Stimulated activated memory B cell treated with anti-CD40 and anti-IgM and Interleukin-4, amounts not matched to agents 10 μg/mL and 1 μg/mL and 100 μg/mL, for 72 hours (primary cell): ENCODE data around the gene NLGN2.

Experiments
- ATAC-seq: fragments of 150-1000 bp; cut with Tn5 transposase; 2 replicates; pipeline ENCODE4 v1.10.0; 2021
- H3K27ac Mint-ChIP-seq: one replicate; pipeline ENCODE4 v1.8.0; 2022; ENCODE audit warnings: mild to moderate bottlenecking, mixed read lengths
- H3K27me3 Mint-ChIP-seq: one replicate; pipeline ENCODE4 v1.8.0; 2022; ENCODE audit warnings: mixed read lengths
- H3K36me3 Mint-ChIP-seq: one replicate; pipeline ENCODE4 v1.8.0; 2022; ENCODE audit warnings: mixed read lengths
- H3K4me1 Mint-ChIP-seq: one replicate; pipeline ENCODE4 v1.8.0; 2022; ENCODE audit warnings: mixed read lengths
- H3K4me3 Mint-ChIP-seq: one replicate; pipeline ENCODE4 v1.8.0; 2022; ENCODE audit warnings: mild to moderate bottlenecking, moderate library complexity, mixed read lengths
- H3K9me3 Mint-ChIP-seq: one replicate; pipeline ENCODE4 v1.8.0; 2022; ENCODE audit warnings: mixed read lengths

The NLGN2 gene

DNA sequence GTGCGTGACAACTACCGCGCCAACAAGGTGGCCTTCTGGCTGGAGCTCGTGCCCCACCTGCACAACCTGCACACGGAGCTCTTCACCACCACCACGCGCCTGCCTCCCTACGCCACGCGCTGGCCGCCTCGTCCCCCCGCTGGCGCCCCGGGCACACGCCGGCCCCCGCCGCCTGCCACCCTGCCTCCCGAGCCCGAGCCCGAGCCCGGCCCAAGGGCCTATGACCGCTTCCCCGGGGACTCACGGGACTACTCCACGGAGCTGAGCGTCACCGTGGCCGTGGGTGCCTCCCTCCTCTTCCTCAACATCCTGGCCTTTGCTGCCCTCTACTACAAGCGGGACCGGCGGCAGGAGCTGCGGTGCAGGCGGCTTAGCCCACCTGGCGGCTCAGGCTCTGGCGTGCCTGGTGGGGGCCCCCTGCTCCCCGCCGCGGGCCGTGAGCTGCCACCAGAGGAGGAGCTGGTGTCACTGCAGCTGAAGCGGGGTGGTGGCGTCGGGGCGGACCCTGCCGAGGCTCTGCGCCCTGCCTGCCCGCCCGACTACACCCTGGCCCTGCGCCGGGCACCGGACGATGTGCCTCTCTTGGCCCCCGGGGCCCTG is 9.5 kb downstream of the NLGN2 start:
- H3K27ac Mint-ChIP-seq = no peak overlapping the region
- ATAC-seq = peak; percentile 39
- peaks cover 18% of the 10 kb centered on the region for H3K27me3 Mint-ChIP-seq
- H3K4me3 Mint-ChIP-seq = no peak overlapping the region
- no peaks in the 10 kb centered on the region for H3K4me1 Mint-ChIP-seq
- no peaks in the 10 kb centered on the region for H3K9me3 Mint-ChIP-seq
- no peaks in the 10 kb centered on the region for H3K36me3 Mint-ChIP-seq

DNA sequence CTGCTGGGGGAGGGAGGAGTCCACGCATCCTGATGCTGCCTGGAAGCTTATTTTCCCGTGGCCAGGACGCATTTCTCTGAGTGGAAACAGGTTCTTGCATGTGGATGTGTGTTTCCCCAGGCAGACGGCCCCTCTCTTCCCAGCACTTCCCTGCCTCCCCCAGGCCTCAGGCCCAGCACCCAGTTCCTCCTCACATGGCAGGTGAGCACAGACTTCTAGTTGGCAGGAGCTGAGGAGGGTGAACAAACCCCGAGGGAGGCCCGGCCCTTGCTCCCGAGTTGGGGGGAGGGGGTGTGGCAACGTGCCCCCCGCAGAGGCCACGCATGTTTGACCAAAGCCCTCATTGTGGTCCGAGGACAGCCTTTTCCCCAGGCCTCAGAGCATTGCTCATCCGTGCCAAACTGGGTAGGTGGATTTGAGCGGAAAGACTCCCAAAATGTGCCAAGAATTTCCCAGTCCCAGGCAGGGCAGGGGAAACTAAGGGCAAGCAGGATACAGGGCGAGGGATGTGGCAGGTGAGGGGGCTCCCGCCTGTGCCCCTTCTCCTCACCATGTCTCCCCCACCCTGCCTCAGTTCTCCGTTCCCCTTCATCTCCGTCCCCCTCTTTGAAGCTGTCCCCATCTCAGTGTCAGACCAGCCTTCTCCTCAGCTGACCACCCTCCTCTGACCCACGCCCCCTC is 11.0 kb downstream of the NLGN2 start:
- Mint-ChIP-seq H3K27ac (no peak overlapping the region), H3K9me3 (no peaks in the 10 kb centered on the region), H3K4me1 (no peaks in the 10 kb centered on the region), H3K4me3 (no peak overlapping the region), H3K36me3 (no peaks in the 10 kb centered on the region), H3K27me3 (peaks cover 18% of the 10 kb centered on the region)
- no peak for ATAC-seq

- no peak for ATAC-seq
- H3K4me3 Mint-ChIP-seq = no peak within 1 kb of the TSS
- no peak within 1 kb of the TSS for H3K27ac Mint-ChIP-seq
- H3K9me3 Mint-ChIP-seq = no peaks in the 10 kb centered on the region
- no peaks in the 10 kb centered on the region for H3K4me1 Mint-ChIP-seq
- no peaks in the 10 kb centered on the region for H3K36me3 Mint-ChIP-seq
- peaks cover 18% of the 10 kb centered on the region for H3K27me3 Mint-ChIP-seq
Observed at GRCh38 chr17:7419819-7420610, 12.4 kb downstream of the NLGN2 start, which contains the start of gene SPEM1. Gene SPEM1, plus strand, starts transcription at chr17:7420324. Its CDS starts 61 bp downstream, at chr17:7420385.

GRCh38 chr17:7421186-7421585 is 13.5 kb downstream of the NLGN2 start:
- no peak overlapping the region for H3K4me3 Mint-ChIP-seq
- ATAC-seq = no peak
- H3K9me3 Mint-ChIP-seq = no peaks in the 10 kb centered on the region
- peaks cover 18% of the 10 kb centered on the region for H3K27me3 Mint-ChIP-seq
- H3K27ac Mint-ChIP-seq = no peak overlapping the region
- no peaks in the 10 kb centered on the region for H3K36me3 Mint-ChIP-seq
- H3K4me1 Mint-ChIP-seq = no peaks in the 10 kb centered on the region

- no peaks in the 10 kb centered on the region for H3K9me3 Mint-ChIP-seq
- H3K27me3 Mint-ChIP-seq = peaks cover 13% of the 10 kb centered on the region
- no peaks in the 10 kb centered on the region for H3K4me1 Mint-ChIP-seq
- no peak overlapping the region for H3K27ac Mint-ChIP-seq
- no peaks in the 10 kb centered on the region for H3K36me3 Mint-ChIP-seq
- H3K4me3 Mint-ChIP-seq = no peak overlapping the region
- ATAC-seq = no peak
Observed at GRCh38 chr17:7423679-7424078, 16.0 kb downstream of the NLGN2 start.

DNA sequence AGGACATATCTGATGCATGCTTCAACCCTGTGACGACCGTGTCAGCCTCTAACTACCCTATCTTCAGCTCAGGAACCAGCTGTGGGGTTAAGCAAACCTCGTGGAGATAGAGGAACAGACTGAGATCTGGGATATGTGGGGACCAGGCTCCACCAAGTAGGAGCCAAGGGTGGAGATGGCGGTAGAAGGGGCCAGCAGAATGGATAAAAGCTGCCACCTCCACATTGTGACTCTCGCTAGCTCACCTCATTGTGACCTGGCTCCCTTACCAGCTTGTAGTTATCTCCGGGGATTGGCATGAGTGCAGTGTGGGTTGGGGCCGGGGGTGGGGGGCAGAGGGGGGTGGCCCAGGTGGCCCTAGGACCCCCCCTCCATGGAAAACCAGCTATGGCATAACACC is 17.7 kb downstream of the NLGN2 start, which contains the start of gene SPEM2:
TSS of gene SPEM2 (plus strand) at position 301 of the 400 bp plus-strand sequence. CDS start at position 374, 73 bp downstream.
- Mint-ChIP-seq H3K27ac (no peak within 1 kb of the TSS), H3K9me3 (no peaks in the 10 kb centered on the region), H3K27me3 (no peaks in the 10 kb centered on the region), H3K4me1 (no peaks in the 10 kb centered on the region), H3K4me3 (no peak within 1 kb of the TSS), H3K36me3 (no peaks in the 10 kb centered on the region)
- no peak for ATAC-seq

DNA sequence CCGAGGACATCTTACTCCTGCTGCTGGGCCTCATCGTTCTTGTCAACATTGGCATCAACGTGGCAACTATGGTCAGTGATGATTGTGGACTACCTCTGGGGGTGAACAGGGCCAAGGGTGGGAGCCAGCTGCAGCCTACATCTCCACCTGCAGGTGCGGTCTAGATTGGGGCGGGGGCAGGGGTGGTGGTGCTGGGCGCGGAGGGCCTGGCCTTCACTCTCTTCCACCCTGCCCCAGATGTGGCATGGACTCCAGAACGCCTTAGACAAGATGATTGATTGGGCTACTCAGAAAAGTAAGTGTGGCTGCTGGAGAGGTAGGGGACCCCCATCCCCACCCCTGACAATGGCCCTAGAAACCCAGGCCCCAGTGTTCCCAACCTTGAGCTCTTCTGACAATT is 18.1 kb downstream of the NLGN2 start:
- no peaks in the 10 kb centered on the region for H3K27me3 Mint-ChIP-seq
- H3K36me3 Mint-ChIP-seq = no peaks in the 10 kb centered on the region
- H3K4me3 Mint-ChIP-seq = no peak overlapping the region
- no peak for ATAC-seq
- H3K9me3 Mint-ChIP-seq = no peaks in the 10 kb centered on the region
- no peak overlapping the region for H3K27ac Mint-ChIP-seq
- no peaks in the 10 kb centered on the region for H3K4me1 Mint-ChIP-seq

DNA sequence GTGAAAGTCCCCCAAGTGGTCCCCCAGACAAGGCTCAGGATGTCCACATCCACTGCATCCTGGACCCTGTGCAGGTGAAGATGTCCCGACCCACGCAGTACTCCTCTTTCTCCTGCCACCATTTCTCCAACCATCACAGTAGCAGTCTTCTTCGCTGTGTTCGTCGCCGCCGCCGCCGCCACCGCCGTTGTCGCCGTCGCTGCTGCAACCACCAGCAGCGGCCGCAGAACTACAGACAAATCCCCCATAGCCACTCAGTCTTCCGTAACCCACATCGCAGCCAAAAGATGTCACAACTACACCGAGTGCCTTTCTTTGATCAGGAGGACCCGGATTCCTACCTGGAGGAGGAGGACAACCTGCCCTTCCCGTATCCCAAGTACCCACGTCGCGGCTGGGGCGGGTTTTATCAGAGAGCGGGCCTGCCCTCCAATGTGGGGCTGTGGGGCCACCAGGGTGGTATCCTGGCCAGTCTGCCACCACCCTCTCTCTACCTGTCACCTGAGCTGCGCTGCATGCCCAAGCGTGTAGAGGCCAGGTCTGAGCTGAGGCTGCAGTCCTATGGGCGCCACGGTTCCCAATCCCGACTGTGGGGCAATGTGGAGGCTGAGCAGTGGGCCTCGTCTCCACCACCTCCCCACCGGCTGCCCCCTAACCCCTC is 18.7 kb downstream of the NLGN2 start:
- Mint-ChIP-seq H3K4me3 (no peak overlapping the region), H3K27ac (no peak overlapping the region), H3K9me3 (no peaks in the 10 kb centered on the region), H3K27me3 (no peaks in the 10 kb centered on the region), H3K36me3 (no peaks in the 10 kb centered on the region), H3K4me1 (no peaks in the 10 kb centered on the region)
- no peak for ATAC-seq

- Mint-ChIP-seq H3K4me1 (no peaks in the 10 kb centered on the region), H3K27me3 (no peaks in the 10 kb centered on the region), H3K36me3 (no peaks in the 10 kb centered on the region), H3K4me3 (no peak overlapping the region), H3K27ac (no peak overlapping the region), H3K9me3 (no peaks in the 10 kb centered on the region)
- ATAC-seq = no peak
Observed at GRCh38 chr17:7426896-7427489, 19.3 kb downstream of the NLGN2 start.

GRCh38 chr17:7427549-7427948 is 19.9 kb downstream of the NLGN2 start:
- Mint-ChIP-seq H3K4me3 (no peak overlapping the region), H3K4me1 (no peaks in the 10 kb centered on the region), H3K36me3 (no peaks in the 10 kb centered on the region), H3K9me3 (no peaks in the 10 kb centered on the region), H3K27ac (no peak overlapping the region), H3K27me3 (no peaks in the 10 kb centered on the region)
- no peak for ATAC-seq

DNA sequence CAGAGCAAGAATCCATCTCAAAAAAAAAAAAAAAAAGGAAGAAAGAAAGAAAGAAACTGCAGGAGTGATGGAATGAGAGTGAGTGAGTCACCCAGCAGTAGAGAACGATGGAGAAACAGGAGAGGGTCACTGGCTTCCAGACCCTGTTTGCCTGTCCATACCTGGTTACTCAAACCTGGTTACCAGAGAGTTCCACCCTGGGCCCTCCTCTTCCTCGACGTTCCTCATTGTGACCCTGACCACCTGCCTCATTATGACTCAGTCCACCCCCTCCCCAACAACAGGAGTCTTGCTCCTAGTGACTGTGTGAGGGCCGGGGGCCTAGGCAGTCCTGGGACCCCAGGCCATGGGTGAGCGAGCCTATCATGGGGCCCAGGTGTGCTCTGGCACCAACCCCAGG is 20.9 kb downstream of the NLGN2 start, which contains the start of gene SPEM3:
TSS of gene SPEM3 (plus strand) at position 301 of the 400 bp plus-strand sequence. CDS start at position 347, 46 bp downstream.
- H3K9me3 Mint-ChIP-seq = no peaks in the 10 kb centered on the region
- H3K4me1 Mint-ChIP-seq = no peaks in the 10 kb centered on the region
- H3K27me3 Mint-ChIP-seq = no peaks in the 10 kb centered on the region
- ATAC-seq = no peak
- no peak within 1 kb of the TSS for H3K27ac Mint-ChIP-seq
- H3K36me3 Mint-ChIP-seq = no peaks in the 10 kb centered on the region
- H3K4me3 Mint-ChIP-seq = no peak within 1 kb of the TSS

DNA sequence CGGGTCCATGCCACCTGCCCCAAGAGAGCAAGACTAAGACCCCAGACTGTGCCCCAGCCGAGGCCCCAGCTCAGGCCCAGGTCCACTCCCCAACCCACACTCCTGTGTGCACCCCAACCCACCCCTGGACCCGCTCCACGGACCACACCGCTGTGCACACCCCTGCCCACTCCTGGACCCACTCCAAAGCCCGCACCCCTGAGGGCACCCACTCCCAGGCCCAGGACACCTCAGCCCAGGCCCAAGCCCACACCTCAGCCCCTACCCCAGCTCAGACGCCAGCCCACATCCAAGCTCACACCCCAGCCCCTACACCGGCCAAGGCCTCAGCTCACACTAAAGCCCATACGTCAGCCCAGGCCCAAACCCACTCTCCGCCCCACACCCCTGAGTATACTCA is 22.1 kb downstream of the NLGN2 start:
- Mint-ChIP-seq H3K9me3 (no peaks in the 10 kb centered on the region), H3K4me3 (no peak overlapping the region), H3K36me3 (no peaks in the 10 kb centered on the region), H3K27me3 (no peaks in the 10 kb centered on the region), H3K27ac (no peak overlapping the region), H3K4me1 (no peaks in the 10 kb centered on the region)
- ATAC-seq = peak; percentile 15

DNA sequence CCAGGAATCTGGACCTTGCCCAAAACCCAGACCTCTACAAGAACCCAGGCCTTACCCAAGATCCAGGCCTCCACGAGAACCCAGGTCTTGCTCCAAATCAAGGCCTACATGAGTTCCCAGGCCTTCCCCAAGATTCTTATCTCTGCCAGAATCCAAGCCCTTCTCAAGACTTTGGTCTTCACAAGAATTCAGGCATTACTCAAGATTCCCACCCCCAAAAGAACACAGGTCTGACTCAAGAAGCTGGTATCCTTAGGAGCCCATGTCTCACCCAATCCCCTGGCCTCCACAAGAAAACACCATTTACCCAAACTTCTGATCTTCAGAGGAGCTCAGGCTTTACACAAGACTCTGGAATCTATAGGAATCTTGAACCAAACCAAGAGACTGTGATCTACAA is 23.6 kb downstream of the NLGN2 start:
- Mint-ChIP-seq H3K36me3 (no peaks in the 10 kb centered on the region), H3K27me3 (no peaks in the 10 kb centered on the region), H3K9me3 (no peaks in the 10 kb centered on the region), H3K27ac (no peak overlapping the region), H3K4me1 (peaks cover 5% of the 10 kb centered on the region), H3K4me3 (no peak overlapping the region)
- no peak for ATAC-seq

- peaks cover 13% of the 10 kb centered on the region for H3K4me1 Mint-ChIP-seq
- H3K27me3 Mint-ChIP-seq = no peaks in the 10 kb centered on the region
- H3K4me3 Mint-ChIP-seq = no peak overlapping the region
Observed at GRCh38 chr17:7432296-7432695, 24.7 kb downstream of the NLGN2 start.

More at GRCh38 chr17:7432296-7432695, 24.7 kb downstream of the NLGN2 start:
- Mint-ChIP-seq H3K9me3 (no peaks in the 10 kb centered on the region), H3K36me3 (peaks cover 6% of the 10 kb centered on the region), H3K27ac (no peak overlapping the region)
- no peak for ATAC-seq
